Thoracic aorta (tissue), 2 donors: Measurements from ENCODE around the gene PDCD1. TPM values are rescaled to one million over a fixed set of nuclear protein-coding genes. Genes with fewer than 3 reads are reported as not detected.

Experiments used
- ATAC-seq: fragments of 150-250 bp; one replicate; pipeline ENCODE4 v1.8.0; 2017; ENCODE audit warnings: low read depth; ENCODE audit not compliant: insufficient number of reproducible peaks, low FRiP score
- DNase-seq: peaks from one replicate; pipeline ENCODE4 v3.0.0-alpha.2; 2020; ENCODE audit warnings: low spot score
- H3K27ac ChIP-seq, 2 donors: fragments of 200-600 bp; sonication (generic); 1 replicate in 1 of 2; 2 replicates in 1 of 2; pipeline ENCODE4 v1.5.1; 2016; ENCODE audit warnings: mild to moderate bottlenecking in 2 of 2, moderate library complexity in 2 of 2
- H3K27me3 ChIP-seq: fragments of 200-600 bp; sonication (generic); replicated peaks from 2 replicates; pipeline ENCODE4 v1.6.0; 2016; ENCODE audit warnings: mild to moderate bottlenecking; ENCODE audit not compliant: insufficient read depth
- H3K36me3 ChIP-seq: fragments of 200-600 bp; sonication (generic); one replicate; pipeline ENCODE4 v1.5.1; 2016
- H3K4me1 ChIP-seq, 2 donors: fragments of 200-600 bp; sonication (generic); 1 replicate in 1 of 2; 2 replicates in 1 of 2; pipeline versions ENCODE4 v1.5.1 to v1.6.0; 2016; ENCODE audit warnings: low read depth in 2 of 2, mild to moderate bottlenecking in 1 of 2; ENCODE audit not compliant: control insufficient read depth in 1 of 2
- H3K4me3 ChIP-seq: fragments of 200-600 bp; sonication (generic); 2 replicates; pipeline ENCODE4 v1.5.1; 2016; ENCODE audit warnings: mild to moderate bottlenecking
- H3K9me3 ChIP-seq: fragments of 200-600 bp; sonication (generic); 2 replicates; pipeline ENCODE4 v1.5.1; 2016
- total RNA-seq, 2 donors: library from RNA; depleted of rRNA; stranded (reverse); fragments of >200 nt; gene quantifications; one replicate each; pipeline versions ENCODE4 v1.1.0 to v1.2.3, GENCODE V29; 2016
- TF ChIP-seq, protein P1 (sequence below): fragments of 200-600 bp; sonication (generic); IDR thresholded peaks from one replicate; pipeline ENCODE4 v1.5.1; 2019; ENCODE audit warnings: antibody characterized with exemption

PDCD1 gene
- total RNA-seq, 2 donors from 2014 or later: 0.68 to 0.92 TPM

DNA sequence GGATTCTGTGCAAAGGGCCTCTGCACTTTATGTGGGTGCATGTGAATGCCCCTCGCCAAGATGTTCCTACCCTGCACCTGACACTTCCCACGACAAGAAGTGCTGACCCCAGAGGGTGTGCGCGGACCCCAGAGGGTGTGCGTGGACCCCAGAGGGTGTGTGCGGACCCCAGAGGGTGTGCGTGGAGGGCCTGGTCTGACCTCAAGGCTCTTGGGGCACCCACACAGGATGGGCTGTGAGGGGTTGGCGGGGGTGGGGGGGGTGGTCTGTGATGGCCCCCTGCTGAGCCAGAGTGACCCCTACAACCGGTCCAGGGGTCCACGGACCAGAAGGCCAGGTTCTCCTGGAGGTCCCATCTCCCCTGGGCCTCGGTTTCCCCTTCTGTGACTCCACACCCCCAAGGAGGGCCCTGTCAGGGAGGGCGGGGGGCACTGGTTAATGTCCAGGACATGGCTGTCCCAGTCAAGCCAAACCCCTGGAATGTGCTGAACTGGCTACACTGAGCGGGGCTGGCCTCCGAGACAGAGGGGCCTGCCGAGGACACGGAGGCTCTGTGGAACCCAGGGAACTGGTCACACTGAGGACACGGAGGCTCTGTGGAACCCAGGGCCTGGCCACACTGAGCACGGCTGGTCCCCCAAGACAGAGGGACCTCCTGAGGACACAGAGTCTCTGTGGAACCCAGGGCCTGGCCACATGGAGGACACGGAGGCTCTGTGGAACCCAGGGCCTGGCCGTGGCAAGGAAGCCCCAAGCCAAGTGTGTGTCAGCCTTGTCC, 46.6 kb downstream of the PDCD1 start:
- ATAC-seq: no peak
- no peak for DNase-seq

DNA sequence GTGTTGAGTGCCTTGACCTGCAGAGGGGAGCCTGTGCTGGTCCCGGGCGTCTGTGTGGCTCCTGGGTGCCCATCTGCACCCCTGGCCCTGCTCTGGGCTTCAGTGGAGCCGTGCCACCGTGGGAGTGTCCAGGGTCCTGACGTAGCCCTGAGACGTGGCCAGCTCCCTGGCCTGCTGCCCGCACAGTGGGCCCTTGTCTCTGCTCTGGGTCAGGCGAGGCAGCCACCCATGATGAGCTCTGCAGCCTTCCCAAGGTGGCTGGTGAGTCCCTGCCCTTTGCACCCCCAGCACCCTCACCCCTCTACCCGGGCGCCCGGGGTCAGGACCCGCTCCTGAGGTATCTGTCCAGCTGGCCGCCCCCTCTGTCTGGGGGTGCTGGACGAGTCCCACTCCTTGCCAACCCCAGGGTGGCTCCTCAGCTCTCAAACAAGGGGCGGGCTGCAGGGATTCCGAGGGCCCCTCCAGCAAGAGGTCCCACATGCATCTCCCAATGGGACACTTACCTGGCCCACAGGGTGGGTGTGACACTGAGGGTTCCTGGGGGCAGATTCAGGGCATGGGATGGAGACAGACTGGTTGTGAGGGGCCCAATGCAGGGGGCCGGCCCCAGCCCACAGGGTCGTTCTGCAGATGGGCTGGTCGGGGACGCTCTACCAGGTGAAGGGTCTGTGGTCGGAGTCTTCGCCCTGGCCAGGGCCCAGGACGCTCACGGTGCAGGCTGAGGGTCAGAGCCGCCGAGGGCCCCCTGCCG, 47.3 kb downstream of the PDCD1 start:
- TF ChIP-seq, protein P1, sequence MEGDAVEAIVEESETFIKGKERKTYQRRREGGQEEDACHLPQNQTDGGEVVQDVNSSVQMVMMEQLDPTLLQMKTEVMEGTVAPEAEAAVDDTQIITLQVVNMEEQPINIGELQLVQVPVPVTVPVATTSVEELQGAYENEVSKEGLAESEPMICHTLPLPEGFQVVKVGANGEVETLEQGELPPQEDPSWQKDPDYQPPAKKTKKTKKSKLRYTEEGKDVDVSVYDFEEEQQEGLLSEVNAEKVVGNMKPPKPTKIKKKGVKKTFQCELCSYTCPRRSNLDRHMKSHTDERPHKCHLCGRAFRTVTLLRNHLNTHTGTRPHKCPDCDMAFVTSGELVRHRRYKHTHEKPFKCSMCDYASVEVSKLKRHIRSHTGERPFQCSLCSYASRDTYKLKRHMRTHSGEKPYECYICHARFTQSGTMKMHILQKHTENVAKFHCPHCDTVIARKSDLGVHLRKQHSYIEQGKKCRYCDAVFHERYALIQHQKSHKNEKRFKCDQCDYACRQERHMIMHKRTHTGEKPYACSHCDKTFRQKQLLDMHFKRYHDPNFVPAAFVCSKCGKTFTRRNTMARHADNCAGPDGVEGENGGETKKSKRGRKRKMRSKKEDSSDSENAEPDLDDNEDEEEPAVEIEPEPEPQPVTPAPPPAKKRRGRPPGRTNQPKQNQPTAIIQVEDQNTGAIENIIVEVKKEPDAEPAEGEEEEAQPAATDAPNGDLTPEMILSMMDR: no peak
- H3K27ac ChIP-seq: no peak overlapping the region
- ATAC-seq (no peak), DNase-seq (no peak)
- H3K4me3 ChIP-seq: no peak overlapping the region
- H3K27me3 ChIP-seq: no peaks in the 10 kb centered on the region
- H3K4me1 ChIP-seq: peaks cover 0 to 18% of the 10 kb centered on the region in 2 donors
- H3K9me3 ChIP-seq: no peaks in the 10 kb centered on the region
- H3K36me3 ChIP-seq: no peaks in the 10 kb centered on the region

More for the DNA sequence above, 46.6 kb downstream of the PDCD1 start:
- no peaks in the 10 kb centered on the region for H3K36me3 ChIP-seq
- H3K4me3 ChIP-seq: no peak overlapping the region
- H3K9me3 ChIP-seq: no peaks in the 10 kb centered on the region
- no peaks in the 10 kb centered on the region for H3K27me3 ChIP-seq
- TF ChIP-seq, protein P1: no peak
- no peak overlapping the region for H3K27ac ChIP-seq
- peaks cover 0 to 18% of the 10 kb centered on the region in 2 donors for H3K4me1 ChIP-seq

DNA sequence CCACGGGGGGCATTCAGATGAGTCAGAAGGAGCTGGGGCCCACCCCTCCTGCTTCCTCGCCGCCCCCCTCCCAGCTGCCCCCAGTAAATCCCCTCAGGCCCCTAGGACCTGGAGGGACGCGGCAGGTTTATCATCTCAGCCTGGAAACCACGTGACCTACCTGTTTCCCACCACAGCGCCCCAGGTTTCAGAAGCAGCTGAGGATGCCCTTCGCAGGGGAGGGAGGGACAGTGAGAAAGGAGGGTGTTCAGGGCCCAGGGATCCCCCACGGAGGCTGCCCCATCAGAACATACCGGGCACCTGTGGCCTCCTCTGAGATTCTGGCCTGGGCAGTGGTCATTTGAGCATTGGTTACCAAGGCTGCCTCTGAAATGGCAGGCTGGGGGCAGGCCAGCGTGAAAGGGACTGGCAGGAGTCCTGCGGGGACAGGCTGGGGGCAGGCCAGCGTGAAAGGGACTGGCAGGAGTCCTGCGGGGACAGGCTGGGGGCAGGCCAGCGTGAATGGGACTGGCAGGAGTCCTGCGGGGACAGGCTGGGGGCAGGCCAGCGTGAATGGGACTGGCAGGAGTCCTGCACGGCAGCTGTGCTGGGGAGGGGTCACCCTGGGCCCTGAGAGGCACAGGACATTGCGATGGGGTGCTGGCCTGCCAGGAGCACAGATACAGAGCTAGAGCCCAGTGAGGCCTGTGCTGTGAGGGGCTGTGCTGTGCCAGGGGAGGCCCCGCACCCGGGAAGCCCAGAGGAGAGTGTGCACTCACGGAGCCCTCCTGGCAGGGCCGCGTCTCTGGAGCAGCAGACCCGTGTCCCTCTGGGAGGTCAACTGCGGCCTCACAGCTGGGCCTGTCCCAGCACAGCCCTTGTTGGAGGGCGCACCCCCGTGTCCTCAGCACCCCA, 48.1 kb downstream of the PDCD1 start:
- ATAC-seq: no peak

DNA sequence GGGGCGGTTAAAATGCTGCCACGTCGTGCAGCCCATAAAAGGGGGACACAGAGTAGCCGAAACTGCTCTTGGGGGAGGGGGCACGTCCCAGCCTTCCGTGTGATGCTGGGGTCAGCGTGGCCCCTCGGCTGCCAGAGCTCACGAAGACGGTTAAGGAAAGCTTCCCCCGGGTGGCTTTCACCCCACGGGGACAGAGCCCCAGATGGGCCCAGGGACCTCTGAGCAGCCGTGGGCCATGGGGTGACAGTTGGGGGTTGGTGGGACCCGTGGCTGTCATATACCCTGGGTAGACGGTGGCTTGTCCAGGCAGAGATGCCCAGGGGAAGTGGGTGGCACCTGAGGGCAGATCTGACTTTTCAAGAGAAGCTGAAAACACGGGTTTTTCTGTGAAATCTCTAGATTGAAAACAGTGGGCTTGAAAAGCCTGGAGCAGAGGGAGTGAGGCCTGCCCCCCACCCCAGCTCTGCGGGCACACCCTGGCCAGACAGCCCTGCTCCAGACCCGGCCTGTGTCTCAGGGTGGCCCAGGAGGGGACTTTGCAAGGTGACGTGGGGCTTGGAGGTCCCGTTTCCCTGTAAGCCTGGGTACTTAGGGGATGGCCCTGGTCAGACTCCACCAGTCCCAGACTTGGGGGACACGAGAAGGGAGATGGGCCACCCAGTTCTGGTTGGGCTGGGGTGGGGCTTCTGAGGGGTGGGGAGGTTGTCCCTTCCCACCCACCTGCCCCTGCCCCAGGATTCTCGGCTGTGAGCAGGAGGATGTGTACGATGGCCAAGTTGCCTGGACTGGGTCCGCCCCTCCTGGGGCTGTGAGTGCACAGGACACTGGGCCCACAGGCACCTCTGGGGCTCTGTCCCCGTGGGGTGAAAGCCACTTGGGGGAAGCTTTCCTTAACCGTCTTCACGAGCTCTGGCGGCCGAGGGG, 49.0 kb downstream of the PDCD1 start:
- Histone ChIP-seq H3K4me3 (no peak overlapping the region), H3K27me3 (no peaks in the 10 kb centered on the region), H3K27ac (no peak overlapping the region), H3K36me3 (no peaks in the 10 kb centered on the region), H3K9me3 (no peaks in the 10 kb centered on the region), H3K4me1 (peaks cover under 1 to 22% of the 10 kb centered on the region in 2 donors)
- TF ChIP-seq, protein P1: no peak
- no peak for ATAC-seq
- DNase-seq: no peak

More for the DNA sequence above, 48.1 kb downstream of the PDCD1 start:
- no peak for DNase-seq
- Histone ChIP-seq H3K36me3 (no peaks in the 10 kb centered on the region), H3K4me1 (peaks cover 0 to 18% of the 10 kb centered on the region in 2 donors), H3K27ac (no peak overlapping the region), H3K9me3 (no peaks in the 10 kb centered on the region), H3K27me3 (no peaks in the 10 kb centered on the region), H3K4me3 (no peak overlapping the region)
- TF ChIP-seq, protein P1: no peak
